H1 (cell line): ENCODE data around the gene OAS3. TPM values are rescaled to one million over a fixed set of nuclear protein-coding genes. Genes with fewer than 3 reads are reported as not detected.

Experiments used
- CTCF ChIA-PET: fragments of 300-600 bp; sonication (Branson Sonifier 250); formaldehyde crosslinking; loops from one replicate; lab custom pipeline; 2021; ENCODE audit not compliant: partially characterized antibody; lab: Charles Lee
- POLR2A ChIA-PET: fragments of 300-600 bp; sonication (Branson Sonifier 250); formaldehyde crosslinking; loops from one replicate; lab custom pipeline; 2021; ENCODE audit warnings: inconsistent platforms; ENCODE audit not compliant: partially characterized antibody; lab: Charles Lee
- DNase-seq, 2 experiments: peaks; one replicate each; pipeline versions ENCODE4 v3.0.0 to v3.0.0-alpha.2; 2010 to 2022; ENCODE audit warnings: low spot score in 2 of 2, low read depth in 1 of 2, mixed read lengths in 1 of 2
- FAIRE-seq: peaks from 2 replicates; lab custom pipeline; 2011; peaks lifted over from hg19 to GRCh38; lab: Jason Lieb, UNC
- H2AFZ ChIP-seq: 2 replicates; pipeline ENCODE4 v1.8.1; 2012; ENCODE audit warnings: low read length, inconsistent platforms
- H2AK5ac ChIP-seq: 2 replicates; pipeline ENCODE4 v1.6.1; 2013; ENCODE audit warnings: low read depth, low read length
- H2BK120ac ChIP-seq: replicated peaks from 2 replicates; pipeline ENCODE3; 2013; ENCODE audit warnings: low read depth, low read length, inconsistent platforms
- H2BK12ac ChIP-seq: 2 replicates; pipeline ENCODE4 v1.6.1; 2013; ENCODE audit warnings: low read depth, low read length
- H2BK15ac ChIP-seq: 2 replicates; pipeline ENCODE4 v1.6.1; 2013; ENCODE audit warnings: low read length
- H2BK20ac ChIP-seq: 2 replicates; pipeline ENCODE4 v1.6.1; 2013; ENCODE audit warnings: low read length
- H2BK5ac ChIP-seq: 2 replicates; pipeline ENCODE4 v1.6.1; 2013; ENCODE audit warnings: low read depth, low read length
- H3K14ac ChIP-seq: 2 replicates; pipeline ENCODE4 v1.6.1; 2013; ENCODE audit warnings: inconsistent platforms; ENCODE audit not compliant: insufficient read length
- H3K18ac ChIP-seq: 2 replicates; pipeline ENCODE4 v1.6.1; 2013; ENCODE audit warnings: low read length; ENCODE audit errors: extremely low read depth
- H3K23ac ChIP-seq: 2 replicates; pipeline ENCODE4 v1.6.1; 2013; ENCODE audit warnings: inconsistent platforms; ENCODE audit not compliant: insufficient read length
- H3K23me2 ChIP-seq: 2 replicates; pipeline ENCODE4 v1.6.1; 2013; ENCODE audit warnings: low read depth, low read length
- H3K27ac ChIP-seq: 2 replicates; pipeline ENCODE4 v1.6.1; 2011; ENCODE audit warnings: low read depth, low read length, inconsistent platforms
- H3K27me3 ChIP-seq, 4 experiments: replicated peaks in 1 of 4; 1 replicate in 1 of 4; 2 replicates in 3 of 4; pipeline versions ENCODE4 v1.6.1 to v1.8.1; 2011 to 2013; ENCODE audit warnings: low read length in 3 of 4, mild to moderate bottlenecking in 3 of 4, inconsistent platforms in 2 of 4, mixed read lengths in 2 of 4, moderate library complexity in 1 of 4; ENCODE audit not compliant: control insufficient read depth in 3 of 4, insufficient read depth in 3 of 4; ENCODE audit errors: extremely low read depth in 1 of 4
- H3K36me3 ChIP-seq, 4 experiments: 2 replicates each; pipeline versions ENCODE4 v1.6.1 to v1.8.1; 2011 to 2013; ENCODE audit warnings: mild to moderate bottlenecking in 4 of 4, low read length in 3 of 4, moderate library complexity in 2 of 4, control low read depth in 1 of 4, inconsistent platforms in 1 of 4; ENCODE audit not compliant: insufficient read depth in 4 of 4, control insufficient read depth in 2 of 4
- H3K4ac ChIP-seq: replicated peaks from 2 replicates; pipeline ENCODE3; 2013; ENCODE audit warnings: low read length, low read depth, mixed read lengths, inconsistent platforms; ENCODE audit not compliant: insufficient read length
- H3K4me1 ChIP-seq, 4 experiments: replicated peaks in 1 of 4; 1 replicate in 1 of 4; 2 replicates in 3 of 4; pipeline versions ENCODE4 v1.6.1 to v1.8.1; 2011 to 2013; ENCODE audit warnings: low read length in 3 of 4, inconsistent platforms in 2 of 4, mixed read lengths in 1 of 4; ENCODE audit not compliant: insufficient read depth in 4 of 4, control insufficient read depth in 3 of 4
- H3K4me2 ChIP-seq, 2 experiments: 2 replicates each; pipeline versions ENCODE4 v1.6.1 to v1.8.1; 2011 to 2013; ENCODE audit warnings: low read depth in 2 of 2, low read length in 2 of 2, control low read depth in 1 of 2, inconsistent platforms in 1 of 2, mild to moderate bottlenecking in 1 of 2; ENCODE audit not compliant: insufficient read depth in 1 of 2
- H3K4me3 ChIP-seq, 4 experiments: fragments of 200-600, 300-600 bp in 1 of 4; sonication (generic), shearing (Covaris generic), sonication (Bioruptor Twin) in 1 of 4; 2 replicates each; pipeline versions ENCODE4 v1.5.1 to v1.8.1; 2011 to 2016; ENCODE audit warnings: low read length in 4 of 4, low read depth in 3 of 4, control low read depth in 2 of 4, inconsistent platforms in 2 of 4, mild to moderate bottlenecking in 2 of 4, mixed read lengths in 1 of 4, moderate library complexity in 1 of 4; ENCODE audit not compliant: insufficient read depth in 2 of 4; ENCODE audit errors: extremely low read depth in 1 of 4
- H3K56ac ChIP-seq: replicated peaks from 2 replicates; pipeline ENCODE3; 2013; ENCODE audit warnings: low read depth, mild to moderate bottlenecking, mixed read lengths, low read length, inconsistent platforms; ENCODE audit not compliant: insufficient read length
- H3K79me1 ChIP-seq: 2 replicates; pipeline ENCODE4 v1.6.1; 2013; ENCODE audit warnings: low read depth, low read length, control low read depth
- H3K79me2 ChIP-seq, 2 experiments: 2 replicates each; pipeline versions ENCODE4 v1.6.1 to v1.8.1; 2012 to 2013; ENCODE audit warnings: low read length in 2 of 2, mild to moderate bottlenecking in 2 of 2, inconsistent platforms in 1 of 2; ENCODE audit not compliant: insufficient read depth in 2 of 2, control insufficient read depth in 1 of 2
- H3K9ac ChIP-seq, 4 experiments: replicated peaks in 1 of 4; 1 replicate in 1 of 4; 2 replicates in 3 of 4; pipeline versions ENCODE4 v1.6.1 to v1.8.1; 2011 to 2013; ENCODE audit warnings: low read depth in 3 of 4, low read length in 3 of 4, control low read depth in 2 of 4, mild to moderate bottlenecking in 2 of 4, moderate library complexity in 2 of 4, inconsistent platforms in 1 of 4; ENCODE audit errors: extremely low read depth in 1 of 4
- H3K9me3 ChIP-seq, 2 experiments: 2 replicates each; pipeline versions ENCODE4 v1.6.1 to v1.8.1; 2012 to 2013; ENCODE audit warnings: mild to moderate bottlenecking in 2 of 2, moderate library complexity in 2 of 2, control low read depth in 1 of 2, inconsistent platforms in 1 of 2, low read depth in 1 of 2, low read length in 1 of 2, mixed read lengths in 1 of 2; ENCODE audit not compliant: insufficient read depth in 2 of 2
- H4K20me1 ChIP-seq, 2 experiments: replicated peaks in 1 of 2; 2 replicates each; pipeline versions ENCODE3 to v1.8.1; 2011 to 2013; ENCODE audit warnings: inconsistent platforms in 2 of 2, low read length in 2 of 2, mild to moderate bottlenecking in 1 of 2; ENCODE audit not compliant: insufficient read depth in 2 of 2, control insufficient read depth in 1 of 2
- H4K5ac ChIP-seq: 2 replicates; pipeline ENCODE4 v1.6.1; 2013; ENCODE audit warnings: low read length, low read depth, mixed read lengths, inconsistent platforms; ENCODE audit not compliant: insufficient read length
- H4K8ac ChIP-seq: 2 replicates; pipeline ENCODE4 v1.8.0; 2013; ENCODE audit warnings: mild to moderate bottlenecking, moderate library complexity, low read length, inconsistent platforms; ENCODE audit not compliant: insufficient read depth; ENCODE audit errors: extremely low read depth
- H4K91ac ChIP-seq: replicated peaks from 2 replicates; pipeline ENCODE3; 2013; ENCODE audit warnings: low read length, mixed read lengths, inconsistent platforms; ENCODE audit not compliant: insufficient read length
- CREB1 ChIP-seq: IDR thresholded peaks from 2 replicates; pipeline ENCODE4 v1.6.1; 2012; ENCODE audit warnings: inconsistent platforms
- CTBP2 ChIP-seq: IDR thresholded peaks from 2 replicates; pipeline ENCODE4 v1.7.0; 2011; ENCODE audit warnings: borderline replicate concordance, mild to moderate bottlenecking, moderate library complexity, mixed read lengths, low read length; ENCODE audit not compliant: insufficient read depth, insufficient read length
- FOSL1 ChIP-seq: IDR thresholded peaks from 2 replicates; pipeline ENCODE4 v1.6.1; 2011; ENCODE audit warnings: mild to moderate bottlenecking, low read depth, low read length, moderate library complexity; ENCODE audit not compliant: insufficient read depth
- KDM1A ChIP-seq: fragments of 200-600, 300-600 bp; sonication (generic); IDR thresholded peaks from 2 replicates; pipeline ENCODE4 v1.7.1; 2016; ENCODE audit warnings: mild to moderate bottlenecking, low read length, borderline replicate concordance
- POLR2A ChIP-seq, 2 experiments: IDR thresholded peaks; 1 replicate in 1 of 2; 2 replicates in 1 of 2; pipeline ENCODE4 v1.6.1; 2011; ENCODE audit warnings: low read depth in 2 of 2, low read length in 2 of 2, mild to moderate bottlenecking in 2 of 2; ENCODE audit errors: control extremely low read depth in 1 of 2
- POU5F1 ChIP-seq: IDR thresholded peaks from 2 replicates; pipeline ENCODE4 v1.6.1; 2011; ENCODE audit warnings: low read depth, mild to moderate bottlenecking, low read length, moderate library complexity
- TAF1 ChIP-seq: IDR thresholded peaks from 2 replicates; pipeline ENCODE4 v1.6.1; 2011; ENCODE audit warnings: mild to moderate bottlenecking, low read depth, low read length
- TEAD4 ChIP-seq: IDR thresholded peaks from 2 replicates; pipeline ENCODE4 v1.6.1; 2012; ENCODE audit warnings: low read depth, low read length, inconsistent platforms, mixed read lengths
- ZNF274 ChIP-seq: IDR thresholded peaks from 2 replicates; pipeline ENCODE4 v1.7.0; 2012; ENCODE audit warnings: low read length, borderline replicate concordance; ENCODE audit errors: extremely low read depth
- WGBS, 2 experiments: shearing (Covaris generic) in 1 of 2; methylation state at CpG; one replicate each; pipeline versions ENCODE4 v1.1.6 to v1.1.7; 2013 to 2015; ENCODE audit warnings: low lambda C conversion rate in 2 of 2, mixed read lengths in 2 of 2, inconsistent platforms in 1 of 2, low coverage in 1 of 2, missing lambda C conversion rate in 1 of 2; ENCODE audit not compliant: insufficient replicate concordance in 2 of 2, insufficient coverage in 1 of 2, insufficient read length in 1 of 2; ENCODE audit errors: extremely low coverage in 1 of 2, missing lambda C conversion rate in 1 of 2; 5-methylcytosine and 5-hydroxymethylcytosine counted together
- polyA plus RNA-seq, 7 experiments: library from polyadenylated mRNA; depleted of rRNA in 3 of 7; stranded (reverse) in 5 of 7; unstranded in 2 of 7; fragments of >200 nt in 5 of 7; fragments of 200-250 nt in 2 of 7; gene quantifications; 1 replicate in 5 of 7; 2 replicates in 1 of 7; 4 replicates in 1 of 7; pipeline versions ENCODE4 v1.2.1 to v1.2.3, GENCODE V29; 2011 to 2013; ENCODE audit warnings: missing spikeins in 2 of 7, mixed read lengths in 2 of 7
- total RNA-seq: library from RNA; stranded (reverse); fragmentation: NEBNext Ultra II Directional; extraction: Animal tissue kit (Norgen Biotek cat#: 25700); gene quantifications from 2 replicates; pipeline ENCODE4 v1.2.1, GENCODE V29; 2021
- TF ChIP-seq, protein P1 (sequence below): IDR thresholded peaks from 2 replicates; pipeline ENCODE4 v1.6.1; 2012; ENCODE audit warnings: low read length, inconsistent platforms
- TF ChIP-seq, protein P2 (sequence below): IDR thresholded peaks from 2 replicates; pipeline ENCODE4 v1.6.1; 2011; ENCODE audit warnings: low read length, improper control_type of control experiment

Gene OAS3
- total and polyA plus RNA-seq, 2 of the 8 experiments (the other 6 are each of a cell fraction or from before 2014, with no cell fraction given), result 0.73 to 3.7 TPM

DNA sequence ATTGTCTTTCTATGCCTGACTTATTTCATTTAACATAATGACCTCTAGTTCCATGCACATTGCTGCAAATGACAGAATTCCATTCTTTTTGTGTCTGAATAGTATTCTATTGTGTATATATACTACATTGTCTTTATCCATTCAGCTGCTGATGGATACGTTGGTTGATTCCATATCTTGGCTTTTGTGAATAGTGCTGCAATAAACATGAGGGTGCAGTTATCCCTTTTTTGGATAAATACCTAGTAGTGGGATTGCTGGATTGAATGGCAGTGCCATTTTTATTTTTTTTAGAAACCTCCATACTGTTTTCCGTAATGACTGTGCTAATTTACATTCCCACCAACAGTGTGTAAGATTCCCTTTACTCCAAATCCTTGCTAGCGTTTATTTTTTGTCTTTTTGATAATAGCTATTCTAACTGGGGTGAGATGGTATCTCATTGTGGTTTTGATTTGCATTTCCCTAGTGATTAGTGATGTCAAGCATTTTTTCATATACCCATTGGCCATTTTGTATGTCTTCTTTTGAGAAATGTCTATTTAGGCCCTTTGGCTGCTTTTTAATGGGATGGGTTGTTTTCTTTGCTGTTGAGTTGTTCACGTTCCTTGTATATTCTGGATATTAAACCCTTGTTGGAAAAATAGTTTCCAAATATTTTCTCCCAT, 42.4 kb downstream of the OAS3 start:
- H3K4ac ChIP-seq, result no peak overlapping the region
- H2AFZ ChIP-seq, result no peak overlapping the region
- H4K8ac ChIP-seq, result no peak overlapping the region
- H3K9me3 ChIP-seq, result no peaks in the 10 kb centered on the region; a peak in 1 of 4 replicates
- H3K4me3 ChIP-seq, result no peak overlapping the region
- H2BK15ac ChIP-seq, result no peak overlapping the region
- no peak overlapping the region for H2BK12ac ChIP-seq
- H3K27ac ChIP-seq, result no peak overlapping the region
- CTCF ChIA-PET, result interaction anchor here (0.7 kb wide), 1 partner anchor 12 kb away, joined by 3 read pairs; no protein-coding TSS in a partner anchor
- H3K4me1 ChIP-seq, result peaks cover 0 to 5% (median 0%) of the 10 kb centered on the region in 4 experiments; a peak in 1 of 7 replicates
- no peaks in the 10 kb centered on the region for H3K36me3 ChIP-seq
- H3K23ac ChIP-seq, result no peak overlapping the region
- H2AK5ac ChIP-seq, result no peak overlapping the region
- no peaks in the 10 kb centered on the region for H4K20me1 ChIP-seq
- no peak overlapping the region for H3K18ac ChIP-seq
- no peak overlapping the region for H2BK20ac ChIP-seq
- no peak overlapping the region for H3K4me2 ChIP-seq
- H2BK5ac ChIP-seq, result no peak overlapping the region
- POLR2A ChIA-PET, result no interaction called here
- no peak overlapping the region for H3K9ac ChIP-seq
- 82% methylated on average over 4 of the region's 4 CpGs; no CpG with 5 or more reads in 1 of the 2 experiments for WGBS, 2 experiments
- DNase-seq (no peak), FAIRE-seq (no peak)
- H3K56ac ChIP-seq, result no peak overlapping the region
- no peak overlapping the region for H4K5ac ChIP-seq
- H3K23me2 ChIP-seq, result no peaks in the 10 kb centered on the region
- no peak overlapping the region for H3K14ac ChIP-seq
- H4K91ac ChIP-seq, result no peak overlapping the region
- H3K79me2 ChIP-seq, result no peaks in the 10 kb centered on the region
- no peaks in the 10 kb centered on the region for H3K79me1 ChIP-seq
- no peaks in the 10 kb centered on the region for H3K27me3 ChIP-seq
- H2BK120ac ChIP-seq, result no peak overlapping the region
- TF ChIP-seq KDM1A (no peak), FOSL1 (no peak), TEAD4 (no peak), ZNF274 (no peak), TAF1 (no peak), POU5F1 (no peak), POLR2A (IDR thresholded peaks at IDR 0.05; ENCODE audit: control extremely low read depth in 1 of 2, low read depth in 2 of 2, low read length in 2 of 2) (no peak), CTBP2 (no peak), CREB1 (no peak)
- TF ChIP-seq, protein P1, sequence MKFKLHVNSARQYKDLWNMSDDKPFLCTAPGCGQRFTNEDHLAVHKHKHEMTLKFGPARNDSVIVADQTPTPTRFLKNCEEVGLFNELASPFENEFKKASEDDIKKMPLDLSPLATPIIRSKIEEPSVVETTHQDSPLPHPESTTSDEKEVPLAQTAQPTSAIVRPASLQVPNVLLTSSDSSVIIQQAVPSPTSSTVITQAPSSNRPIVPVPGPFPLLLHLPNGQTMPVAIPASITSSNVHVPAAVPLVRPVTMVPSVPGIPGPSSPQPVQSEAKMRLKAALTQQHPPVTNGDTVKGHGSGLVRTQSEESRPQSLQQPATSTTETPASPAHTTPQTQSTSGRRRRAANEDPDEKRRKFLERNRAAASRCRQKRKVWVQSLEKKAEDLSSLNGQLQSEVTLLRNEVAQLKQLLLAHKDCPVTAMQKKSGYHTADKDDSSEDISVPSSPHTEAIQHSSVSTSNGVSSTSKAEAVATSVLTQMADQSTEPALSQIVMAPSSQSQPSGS, result no peak
- TF ChIP-seq, protein P2, sequence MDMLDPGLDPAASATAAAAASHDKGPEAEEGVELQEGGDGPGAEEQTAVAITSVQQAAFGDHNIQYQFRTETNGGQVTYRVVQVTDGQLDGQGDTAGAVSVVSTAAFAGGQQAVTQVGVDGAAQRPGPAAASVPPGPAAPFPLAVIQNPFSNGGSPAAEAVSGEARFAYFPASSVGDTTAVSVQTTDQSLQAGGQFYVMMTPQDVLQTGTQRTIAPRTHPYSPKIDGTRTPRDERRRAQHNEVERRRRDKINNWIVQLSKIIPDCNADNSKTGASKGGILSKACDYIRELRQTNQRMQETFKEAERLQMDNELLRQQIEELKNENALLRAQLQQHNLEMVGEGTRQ, result no peak
